ENCODE results near the gene DHCR7. TPM values are rescaled to one million over a fixed set of nuclear protein-coding genes. Genes with fewer than 3 reads are reported as not detected.

Gene DHCR7
- total RNA-seq, 1 experiment from 2014 or later, result 114 TPM

DNA sequence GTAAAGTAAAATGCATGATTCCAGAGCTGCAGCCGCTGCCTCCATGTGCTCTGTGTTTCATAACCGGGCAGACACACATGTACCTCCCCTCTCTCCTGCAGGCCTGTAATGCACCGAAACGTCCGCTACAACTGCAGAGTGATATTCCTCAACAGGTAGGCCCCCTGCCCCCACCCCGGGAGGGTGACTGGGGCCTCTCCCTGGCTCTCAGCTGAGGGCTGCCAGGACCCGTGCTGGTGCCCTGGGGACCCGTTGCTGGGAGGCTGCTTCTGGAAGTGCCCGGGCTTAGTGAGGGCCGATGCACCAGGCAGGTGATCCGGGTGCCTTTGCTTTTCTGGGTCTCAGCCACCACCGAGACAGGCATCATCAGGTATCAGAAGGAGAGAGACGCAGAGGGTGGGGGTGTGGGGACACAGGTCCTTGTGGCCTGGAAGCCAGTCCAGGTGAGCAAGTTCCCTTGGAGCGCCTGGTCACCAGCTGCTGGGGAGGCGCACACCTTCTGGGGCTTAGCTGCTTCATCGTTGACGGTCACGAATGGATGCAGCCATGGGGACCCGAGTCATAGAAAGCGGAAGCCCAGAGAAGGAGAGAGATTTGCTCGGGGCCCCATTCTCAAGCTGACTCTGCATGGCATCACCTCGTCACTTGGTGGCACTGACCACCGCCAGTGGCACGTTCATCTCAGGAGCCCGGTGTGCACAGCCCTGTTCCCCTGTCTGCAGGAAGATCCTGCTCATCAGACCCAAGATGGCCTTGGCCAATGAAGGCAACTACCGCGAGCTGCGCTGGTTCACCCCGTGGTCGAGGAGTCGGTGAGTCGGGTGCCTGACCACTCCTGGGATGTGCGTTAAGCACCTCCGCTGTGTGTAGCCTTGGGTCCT lies 15.4 kb upstream of the DHCR7 start:
- DNase-seq (ENCODE audit: low read depth, low spot score), result no peak
- in situ Hi-C loops (cut with HindIII; ENCODE audit: low pct_unique_long_range_greater_than_20kb, low sequenced_read_pairs), result no loop called here

DNA sequence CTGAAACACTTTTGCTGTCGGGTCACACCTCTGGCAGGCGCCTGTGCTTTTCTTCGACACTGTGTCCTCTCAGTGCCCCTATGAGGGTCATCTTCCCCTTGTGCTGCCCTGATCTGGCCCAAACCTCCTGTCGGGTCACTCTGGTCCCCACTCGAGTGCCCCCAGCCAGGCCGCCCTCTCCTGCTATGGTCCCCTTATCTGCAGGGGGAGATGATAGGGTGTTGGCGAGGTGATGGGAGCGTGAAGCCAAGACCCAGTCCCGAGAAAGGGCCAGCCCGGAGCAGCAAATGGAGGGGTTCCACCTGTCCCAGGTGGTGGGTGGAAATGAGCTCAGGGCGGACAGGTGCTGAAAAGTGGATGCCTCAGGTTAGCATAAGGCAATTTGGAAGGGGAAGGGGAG lies 14.5 kb upstream of the DHCR7 start:
- in situ Hi-C loops (cut with HindIII; ENCODE audit: low pct_unique_long_range_greater_than_20kb, low sequenced_read_pairs), result no loop called here
- DNase-seq (ENCODE audit: low read depth, low spot score), result no peak

DNA sequence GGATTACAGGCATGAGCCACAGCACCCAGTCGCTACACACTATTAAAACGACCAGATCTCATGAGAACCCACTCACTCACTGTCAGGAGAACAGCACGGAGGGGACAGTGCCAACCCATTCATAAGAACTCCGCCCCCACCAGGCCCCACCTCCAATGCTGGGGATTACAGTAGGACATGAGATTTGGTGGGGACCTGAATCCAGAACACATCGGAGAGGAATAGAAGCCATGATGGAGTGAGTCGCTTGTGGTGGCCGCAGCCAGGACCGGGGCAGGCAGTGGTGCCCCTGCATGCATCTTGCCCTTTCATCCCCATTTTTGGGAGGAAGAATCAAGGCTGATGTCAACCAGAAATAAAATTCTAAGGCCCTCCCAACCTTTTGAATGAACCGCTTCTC lies 13.5 kb upstream of the DHCR7 start:
- DNase-seq (ENCODE audit: low read depth, low spot score), result no peak
- in situ Hi-C loops (cut with HindIII; ENCODE audit: low pct_unique_long_range_greater_than_20kb, low sequenced_read_pairs), result no loop called here

DNA sequence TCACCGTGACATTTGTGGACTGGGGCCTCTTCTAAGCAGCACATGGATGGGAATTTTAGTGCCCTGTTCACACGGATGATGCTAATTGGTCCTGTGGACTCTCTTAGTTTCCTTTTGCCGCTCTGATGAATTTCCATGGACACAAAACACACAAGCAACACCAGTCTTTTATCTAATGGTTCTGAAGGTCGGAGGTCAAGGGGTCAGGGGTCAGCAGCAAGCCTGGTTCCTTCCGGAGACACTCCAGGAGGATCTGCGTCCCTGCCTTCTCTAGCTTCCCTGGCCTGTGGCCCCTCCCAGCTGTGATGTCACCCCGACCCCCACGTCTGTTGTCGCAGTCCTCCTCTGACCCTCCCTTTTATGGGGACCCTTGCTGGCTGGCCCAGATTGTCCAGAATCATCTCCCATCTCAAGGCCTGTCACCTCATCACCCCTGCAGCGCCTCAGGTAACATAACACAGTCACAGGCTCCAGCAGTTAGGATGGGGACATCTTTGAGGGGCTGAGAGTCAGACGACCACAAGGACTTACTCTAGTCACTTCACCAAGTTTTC lies 11.7 kb upstream of the DHCR7 start:
- in situ Hi-C loops (cut with HindIII; ENCODE audit: low pct_unique_long_range_greater_than_20kb, low sequenced_read_pairs), result no loop called here
- no peak for DNase-seq (ENCODE audit: low read depth, low spot score)

DNA sequence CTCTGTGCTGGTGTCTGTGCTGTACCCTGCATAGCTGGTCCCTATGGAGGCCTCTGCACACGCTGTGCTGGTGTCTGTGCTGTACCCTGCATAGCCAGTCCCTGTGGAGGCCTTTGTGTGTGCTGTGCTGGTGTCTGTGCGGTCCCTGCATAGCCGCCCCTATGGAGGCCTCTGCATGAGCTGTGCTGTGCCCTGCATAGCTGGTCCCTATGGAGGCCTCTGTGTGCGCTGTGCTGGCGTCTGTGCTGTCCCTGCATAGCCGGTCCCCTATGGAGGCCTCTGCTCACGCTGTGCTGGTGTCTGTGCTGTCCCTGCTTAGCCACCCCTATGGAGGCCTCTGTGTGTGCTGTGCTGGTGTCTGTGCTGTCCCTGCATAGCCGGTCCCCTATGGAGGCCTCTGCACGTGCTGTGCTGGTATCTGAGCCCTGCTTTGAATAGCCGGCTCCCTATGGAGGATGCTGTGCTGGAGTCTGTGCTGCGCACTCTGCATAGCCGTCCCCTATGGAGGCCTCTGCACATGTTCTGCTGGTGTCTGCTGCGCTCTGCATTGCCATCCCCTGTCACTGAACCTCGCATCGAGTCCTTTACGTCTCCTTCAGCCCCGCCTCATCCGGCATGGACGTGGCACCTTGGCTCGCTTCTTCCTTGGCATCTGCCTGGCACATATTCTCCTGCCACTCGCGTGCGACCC lies 11.0 kb upstream of the DHCR7 start:
- in situ Hi-C loops (cut with HindIII; ENCODE audit: low pct_unique_long_range_greater_than_20kb, low sequenced_read_pairs), result no loop called here
- no peak for DNase-seq (ENCODE audit: low read depth, low spot score)

DNA sequence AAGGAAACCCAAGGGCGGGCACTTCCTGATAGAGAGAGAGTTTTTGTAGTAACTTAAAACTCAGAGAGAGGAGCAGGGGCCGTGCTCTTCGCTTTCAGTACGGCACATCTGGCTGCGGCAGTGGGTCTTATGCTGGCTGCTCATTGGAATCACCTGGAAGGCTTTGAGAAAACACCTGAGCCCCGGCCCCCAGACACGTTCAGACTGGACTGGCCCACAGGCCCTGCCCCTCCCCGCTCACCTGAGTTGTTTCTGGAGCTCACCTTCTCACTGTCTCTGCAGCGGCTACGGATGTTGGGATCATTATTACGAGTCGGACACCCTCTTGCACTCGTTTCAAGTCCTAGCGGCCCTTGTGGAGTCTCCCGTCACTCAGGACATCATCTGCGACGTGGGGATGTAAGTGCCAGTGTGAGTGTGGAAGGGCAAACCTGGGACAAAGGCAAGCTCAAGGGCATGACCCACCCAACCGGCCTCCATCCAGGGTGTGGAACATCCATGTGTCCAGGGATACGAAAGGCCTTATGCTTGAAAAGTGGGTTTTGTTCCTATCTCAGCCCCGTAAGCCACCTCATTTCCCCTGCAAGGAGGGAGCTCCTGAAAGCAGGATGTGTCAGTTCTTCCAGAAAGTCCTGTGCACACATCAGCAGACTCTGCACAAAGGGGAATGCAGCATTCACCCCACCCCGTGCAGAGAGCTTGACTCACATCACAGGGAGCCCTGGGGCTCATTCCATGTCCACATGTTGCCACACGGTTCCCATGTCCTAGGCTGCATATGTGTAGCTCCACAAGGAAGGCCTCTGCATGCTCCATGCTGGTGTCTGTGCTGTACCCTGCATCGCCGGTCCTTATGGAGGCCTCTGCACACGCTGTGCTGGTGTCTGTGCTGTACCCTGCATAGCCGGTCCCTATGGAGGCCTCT lies 10.2 kb upstream of the DHCR7 start:
- DNase-seq (ENCODE audit: low read depth, low spot score), result no peak
- in situ Hi-C loops (cut with HindIII; ENCODE audit: low pct_unique_long_range_greater_than_20kb, low sequenced_read_pairs), result no loop called here

DNA sequence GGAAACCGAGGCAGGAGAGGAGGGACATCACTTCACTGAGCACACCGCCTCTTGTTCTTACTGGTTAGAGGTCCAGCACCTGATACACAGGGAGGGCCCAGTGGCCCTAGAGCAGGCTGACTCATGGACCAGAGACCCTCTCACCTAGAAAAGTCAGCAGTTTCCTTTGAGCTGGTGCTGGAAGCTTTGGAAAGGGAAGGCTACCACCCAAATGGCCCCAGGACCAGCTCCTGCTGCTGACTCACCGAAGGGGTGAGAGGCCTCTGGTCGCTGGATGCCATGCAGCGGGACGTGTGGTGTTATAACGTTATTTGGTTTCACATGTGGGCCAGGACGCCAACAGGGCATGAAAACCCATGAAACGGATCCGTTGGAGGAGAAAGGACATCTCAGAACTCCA lies 8.6 kb upstream of the DHCR7 start:
- DNase-seq (ENCODE audit: low read depth, low spot score), result no peak
- in situ Hi-C loops (cut with HindIII; ENCODE audit: low pct_unique_long_range_greater_than_20kb, low sequenced_read_pairs), result no loop called here

DNA sequence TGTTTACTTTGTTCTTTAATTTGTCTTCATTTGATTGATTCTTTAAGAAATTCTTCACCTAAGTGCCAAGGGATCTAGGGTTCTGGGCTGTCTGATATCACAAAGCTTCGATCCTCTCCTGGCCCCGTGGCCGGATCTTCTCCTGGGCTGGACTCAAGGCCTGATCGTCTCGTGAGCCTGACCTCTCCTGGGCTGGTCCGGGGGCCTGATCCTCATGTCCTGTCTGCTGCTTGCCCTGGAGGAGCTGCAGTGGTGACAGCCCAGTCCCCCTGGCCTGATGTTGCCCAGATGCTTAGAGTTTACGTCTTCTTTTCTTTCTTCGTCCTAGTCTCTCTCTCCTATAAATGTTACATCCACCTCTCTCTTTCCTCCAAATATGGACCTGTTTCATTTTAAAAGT lies 8.1 kb upstream of the DHCR7 start:
- DNase-seq (ENCODE audit: low read depth, low spot score), result no peak
- in situ Hi-C loops (cut with HindIII; ENCODE audit: low pct_unique_long_range_greater_than_20kb, low sequenced_read_pairs), result no loop called here

DNA sequence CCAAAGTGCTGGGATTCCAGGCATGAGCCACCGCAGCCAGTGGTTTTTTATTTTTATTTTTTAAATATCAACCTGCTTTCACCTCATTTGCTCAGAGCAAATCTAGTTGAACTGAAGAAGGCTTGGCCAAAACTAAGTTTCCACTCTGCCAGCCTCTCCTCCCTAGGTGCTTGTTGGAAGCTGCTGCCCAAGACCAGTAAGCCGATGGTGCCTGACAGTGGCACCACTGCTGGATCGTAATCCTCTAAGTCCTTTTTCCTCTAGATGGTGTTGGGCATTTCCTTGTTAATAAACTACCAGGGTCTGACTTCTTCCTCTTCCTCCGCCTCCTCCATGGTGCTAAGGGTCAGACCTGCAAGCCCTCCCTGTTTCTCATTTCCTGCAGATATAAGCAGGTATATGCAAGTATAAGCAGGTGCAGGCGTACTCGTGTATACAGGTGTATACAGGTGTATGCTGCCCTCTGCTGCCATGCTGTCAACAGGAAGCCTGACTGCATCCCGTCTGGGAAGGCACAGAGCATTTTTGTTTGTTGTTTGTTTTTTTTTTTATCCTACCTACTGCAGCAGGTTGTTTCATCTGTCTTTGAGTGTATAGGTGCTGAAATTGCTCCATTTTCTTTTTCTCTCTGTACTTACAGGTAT lies 6.4 kb upstream of the DHCR7 start:
- DNase-seq (ENCODE audit: low read depth, low spot score), result no peak
- in situ Hi-C loops (cut with HindIII; ENCODE audit: low pct_unique_long_range_greater_than_20kb, low sequenced_read_pairs), result no loop called here

DNA sequence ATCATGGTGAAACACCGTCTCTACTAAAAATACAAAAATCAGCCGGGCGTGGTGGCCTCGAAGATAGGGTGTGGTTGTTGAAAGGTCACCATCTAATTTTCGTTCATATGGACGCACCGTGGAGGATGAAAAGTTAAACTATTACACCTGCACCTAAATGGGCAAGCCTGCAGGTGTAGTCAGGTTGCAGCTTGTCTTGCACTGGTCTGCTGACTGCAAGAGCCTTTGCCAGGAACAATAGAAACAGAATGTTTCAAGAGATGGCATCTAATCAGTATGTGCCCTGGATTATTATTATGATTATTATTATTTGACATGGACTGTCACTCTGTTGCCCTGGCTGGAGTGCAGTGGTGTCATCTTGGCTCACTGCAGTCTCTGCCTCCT lies 5.7 kb upstream of the DHCR7 start:
- in situ Hi-C loops (cut with HindIII; ENCODE audit: low pct_unique_long_range_greater_than_20kb, low sequenced_read_pairs), result no loop called here
- DNase-seq (ENCODE audit: low read depth, low spot score), result no peak

DNA sequence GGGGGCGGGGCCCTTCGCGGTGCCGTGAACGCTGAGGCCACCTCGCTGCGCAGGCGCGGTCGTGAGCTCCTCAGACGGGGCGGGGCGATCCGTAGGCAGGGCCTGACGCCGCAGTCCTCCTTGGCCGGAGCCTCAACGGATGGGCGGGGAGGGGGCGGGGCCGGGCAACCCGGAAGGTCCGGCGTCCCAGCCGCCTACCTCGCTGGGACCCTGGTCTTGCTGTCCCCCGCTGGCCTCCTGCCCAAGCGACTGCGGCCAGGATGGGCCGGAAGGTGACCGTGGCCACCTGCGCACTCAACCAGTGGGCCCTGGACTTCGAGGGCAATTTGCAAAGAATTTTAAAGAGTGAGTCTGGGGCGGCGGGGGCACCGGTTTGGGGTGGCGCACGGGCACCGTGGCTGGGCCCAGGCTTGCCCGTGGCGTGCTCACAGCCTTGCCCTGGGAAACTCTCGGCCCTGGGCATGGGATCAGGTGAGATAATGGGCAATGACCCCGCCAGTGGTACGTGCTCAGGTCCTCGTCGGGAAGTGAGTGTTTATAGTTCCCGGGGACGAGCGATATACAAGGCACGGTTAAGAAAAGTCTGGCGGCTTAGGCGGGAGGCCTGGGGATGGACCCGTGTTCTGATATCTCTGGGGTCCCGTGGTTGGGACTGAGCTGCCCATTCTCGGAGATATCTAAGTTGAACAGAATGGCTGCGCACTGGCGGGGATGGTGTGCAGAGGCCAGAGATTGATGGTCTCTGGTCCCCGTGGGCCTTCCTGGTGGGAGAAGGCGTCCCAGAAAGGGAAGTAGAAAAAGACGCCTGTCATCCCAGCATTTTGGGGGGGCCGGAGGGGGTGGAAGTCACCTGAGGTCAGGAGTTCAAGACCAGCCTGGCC lies 5.1 kb upstream of the DHCR7 start, which contains the start of gene NADSYN1:
Gene NADSYN1 (plus strand): TSS at position 167 of the 881 bp plus-strand sequence. CDS start 94 bp downstream, at position 261.
- in situ Hi-C loops (cut with HindIII; ENCODE audit: low pct_unique_long_range_greater_than_20kb, low sequenced_read_pairs), result no loop called here
- peak; percentile 100 for DNase-seq (ENCODE audit: low read depth, low spot score)

DNA sequence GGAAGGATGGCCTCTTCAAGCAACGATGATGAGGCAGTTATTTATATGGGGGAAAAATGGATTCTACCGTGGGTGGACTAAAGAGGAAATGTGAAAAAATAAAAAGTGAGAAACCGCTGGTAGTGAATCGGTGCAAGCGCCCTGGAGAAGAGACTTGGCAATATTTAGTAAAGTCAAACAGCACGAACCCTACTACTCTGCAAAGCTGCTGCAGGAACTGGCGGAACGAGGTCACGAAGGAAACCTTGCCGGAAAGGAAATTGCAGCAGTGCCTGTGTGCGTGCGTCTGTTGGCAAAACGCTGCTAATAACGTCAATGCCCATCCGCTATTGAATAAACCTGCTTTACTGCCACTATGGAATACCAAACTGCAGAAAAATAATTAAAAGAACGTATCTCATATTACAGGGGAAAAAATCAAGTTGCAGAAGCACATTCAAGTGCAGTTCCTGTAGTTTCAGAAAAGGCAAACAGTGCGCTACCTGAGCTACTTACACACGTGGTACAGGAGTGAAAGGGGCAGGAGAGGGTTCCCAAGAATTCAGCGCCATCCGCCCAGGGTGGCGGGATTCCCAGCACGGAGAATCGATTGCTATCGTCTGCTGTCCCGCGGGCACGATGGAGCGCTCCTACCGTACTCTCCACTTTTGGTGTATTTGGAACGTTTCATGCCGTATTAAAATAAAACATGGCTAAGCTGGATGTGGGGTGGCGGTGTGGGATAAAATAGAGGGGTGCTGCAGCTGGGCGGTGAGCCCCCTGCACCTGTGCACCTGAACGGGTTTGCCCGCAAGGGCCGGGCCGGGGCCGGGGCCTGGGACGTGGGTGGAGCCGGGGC lies 4.2 kb upstream of the DHCR7 start:
- in situ Hi-C loops (cut with HindIII; ENCODE audit: low pct_unique_long_range_greater_than_20kb, low sequenced_read_pairs), result no loop called here
- no peak for DNase-seq (ENCODE audit: low read depth, low spot score)

DNA sequence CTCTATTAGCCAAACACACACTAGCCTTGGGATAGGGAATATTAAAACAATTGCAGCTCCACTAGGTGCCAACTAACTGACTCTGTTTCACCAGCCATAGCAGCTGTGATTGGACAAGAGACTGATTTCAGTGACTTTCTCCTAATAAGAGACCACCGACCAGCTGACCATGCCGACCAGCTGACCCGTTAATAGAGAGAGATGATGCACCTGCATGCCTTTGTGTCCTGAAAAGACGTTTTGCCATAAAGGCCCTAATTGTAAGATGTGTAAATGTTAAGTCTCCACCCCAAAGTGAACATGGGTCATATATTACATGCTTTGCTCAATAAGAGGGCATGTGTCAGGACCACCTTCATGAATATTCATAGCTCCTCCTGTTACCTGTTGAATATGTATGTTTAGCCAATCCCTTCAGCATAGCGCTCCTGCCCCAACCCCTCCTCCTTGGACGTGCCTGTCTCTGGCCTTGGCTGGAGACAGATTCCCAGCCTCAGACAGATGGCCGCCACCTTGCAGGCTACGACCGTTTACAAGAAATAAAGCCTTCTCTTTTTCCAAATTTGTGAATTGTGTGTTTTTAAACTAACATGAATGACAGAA lies 3.5 kb upstream of the DHCR7 start:
- in situ Hi-C loops (cut with HindIII; ENCODE audit: low pct_unique_long_range_greater_than_20kb, low sequenced_read_pairs), result no loop called here
- DNase-seq (ENCODE audit: low read depth, low spot score), result peak; percentile 32

DNA sequence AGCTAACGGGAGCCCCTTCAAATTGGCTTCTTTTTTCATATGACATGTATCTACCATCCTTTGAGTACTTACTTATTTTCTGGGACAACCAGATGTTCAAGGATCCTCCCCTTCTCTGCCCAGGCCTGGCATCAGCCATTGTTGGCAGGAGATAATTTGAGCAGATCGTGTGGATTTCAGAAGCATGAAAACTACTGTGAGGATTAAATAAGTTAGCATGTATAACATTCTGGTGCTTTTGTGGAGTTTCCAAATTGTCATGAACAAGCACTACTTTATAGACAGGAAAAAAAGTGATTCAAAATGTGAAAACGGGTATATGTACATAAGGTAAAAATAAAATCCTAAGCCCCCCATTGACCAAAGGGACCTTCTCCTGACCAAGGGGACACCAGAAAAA lies 2.7 kb upstream of the DHCR7 start:
- in situ Hi-C loops (cut with HindIII; ENCODE audit: low pct_unique_long_range_greater_than_20kb, low sequenced_read_pairs), result no loop called here

DNA sequence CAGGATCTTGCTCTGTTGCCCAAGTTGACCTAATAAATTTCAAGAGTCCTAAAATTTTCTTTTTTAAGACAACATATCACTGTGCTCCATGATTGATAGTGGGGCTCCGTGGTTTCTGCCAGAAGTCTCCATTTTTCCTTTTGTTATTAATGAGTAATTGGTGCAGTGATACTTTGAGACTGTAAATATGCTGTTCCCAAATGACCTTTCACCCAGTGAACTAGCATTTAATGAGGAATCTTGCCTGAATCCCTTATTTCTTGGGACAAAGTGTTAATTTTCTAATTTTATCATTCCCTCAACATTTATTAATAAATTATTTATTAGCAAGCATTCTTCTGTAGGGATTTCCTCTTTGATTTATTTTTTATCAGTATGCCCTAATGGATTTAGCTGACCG lies 2.3 kb upstream of the DHCR7 start:
- in situ Hi-C loops (cut with HindIII; ENCODE audit: low pct_unique_long_range_greater_than_20kb, low sequenced_read_pairs), result no loop called here
- no peak for DNase-seq (ENCODE audit: low read depth, low spot score)

More for the DNA sequence above, 2.7 kb upstream of the DHCR7 start:
- DNase-seq (ENCODE audit: low read depth, low spot score), result no peak

Measured in SK-MEL-5 (cell line).